GM19351 (cell line): Measurements from ENCODE around the gene KLHL30.

Experiments used
- ATAC-seq: cut with Tn5 transposase; IDR thresholded peaks from one replicate; pipeline ENCODE4 v1.9.1; 2021; ENCODE audit warnings: mild to moderate bottlenecking, moderate library complexity; ENCODE audit not compliant: unreplicated experiment

Gene KLHL30

DNA sequence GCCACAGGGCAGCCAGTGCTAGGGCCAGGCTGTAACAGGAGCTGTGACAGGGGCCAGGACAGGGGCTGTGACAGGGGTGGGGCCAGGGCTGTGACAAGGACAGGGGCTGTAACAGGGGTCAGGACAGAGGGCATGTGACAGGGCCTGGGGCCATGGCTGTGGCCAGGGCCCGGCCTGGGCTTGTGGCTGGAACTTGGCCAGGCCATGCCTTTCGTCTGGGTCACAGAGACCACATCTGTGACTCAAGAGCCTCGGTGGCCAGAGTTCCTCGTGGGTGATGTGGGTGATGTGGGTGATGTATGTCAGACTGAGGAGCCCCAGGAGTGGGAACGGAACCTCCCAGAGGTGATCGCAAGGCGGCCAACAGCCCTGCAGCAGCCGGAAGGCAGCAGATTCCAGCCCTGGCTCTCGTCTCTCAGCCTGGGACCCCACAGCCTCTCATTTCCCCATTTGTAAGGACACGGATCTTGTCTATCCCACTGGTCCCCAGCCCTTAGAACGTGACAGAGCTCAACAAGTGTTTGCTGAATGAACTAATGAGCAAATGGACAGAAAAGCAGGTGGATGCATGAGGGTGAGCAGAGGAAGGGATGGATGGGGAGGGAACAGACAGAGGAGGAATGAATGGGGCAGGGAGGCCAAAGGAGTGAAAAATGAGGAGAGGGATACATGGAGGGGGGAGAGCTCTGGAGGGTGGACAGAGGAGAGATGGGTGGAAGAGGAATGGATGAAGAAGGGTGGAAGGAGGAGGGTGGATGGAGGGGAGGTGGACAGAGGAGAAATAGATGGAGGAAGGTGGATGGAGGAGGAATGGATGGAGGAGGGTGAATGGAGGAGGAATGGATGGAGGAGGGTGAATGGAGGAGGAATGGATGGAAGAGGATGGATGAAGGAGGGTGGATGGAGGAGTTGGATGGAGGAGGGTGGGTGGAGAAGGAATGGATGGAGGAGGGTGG is 21.0 kb upstream of the KLHL30 start:
- ATAC-seq, result no peak

- no peak for ATAC-seq
Observed at GRCh38 chr2:238119756-238120462, 18.6 kb upstream of the KLHL30 start.

GRCh38 chr2:238120463-238121298 is 17.8 kb upstream of the KLHL30 start:
- no peak for ATAC-seq

DNA sequence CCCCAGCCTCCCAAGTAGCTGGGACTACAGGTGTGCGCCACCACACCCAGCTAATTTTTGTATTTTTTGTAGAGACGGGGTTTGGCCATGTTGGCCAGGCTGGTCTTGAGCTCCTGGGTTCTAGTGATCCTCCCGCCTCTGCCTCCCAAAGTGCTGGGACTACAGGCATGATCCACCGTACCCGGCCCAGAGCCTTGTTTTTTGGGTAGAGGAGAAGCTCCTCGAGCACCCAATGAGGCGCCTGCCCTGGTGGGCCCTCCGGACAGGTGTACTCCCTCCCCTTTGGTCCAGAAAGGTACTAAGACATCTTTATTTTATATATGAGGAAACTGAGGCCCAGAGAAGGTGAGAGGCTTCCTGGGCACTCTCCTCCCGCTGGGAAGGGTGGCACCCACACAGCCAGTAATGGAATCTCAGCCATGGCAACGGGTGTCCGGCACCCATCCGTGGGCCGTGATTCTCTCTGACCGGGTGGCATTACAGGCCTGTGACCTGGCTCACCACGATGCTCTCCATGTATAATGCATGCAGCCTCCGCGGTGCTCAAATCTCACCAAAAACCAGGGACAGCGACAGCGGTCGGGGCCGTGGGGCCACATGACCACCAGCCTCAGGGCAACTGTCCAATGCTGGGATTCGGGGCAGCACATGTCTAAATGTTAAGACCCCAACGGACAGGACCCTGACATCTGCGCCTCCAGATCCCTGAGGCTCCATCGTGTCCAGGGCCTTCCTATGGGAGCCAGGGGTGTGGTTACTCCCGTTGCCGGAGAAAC is 16.8 kb upstream of the KLHL30 start:
- ATAC-seq, result no peak

- ATAC-seq, result no peak
Observed at GRCh38 chr2:238122287-238123217, 15.9 kb upstream of the KLHL30 start.

DNA sequence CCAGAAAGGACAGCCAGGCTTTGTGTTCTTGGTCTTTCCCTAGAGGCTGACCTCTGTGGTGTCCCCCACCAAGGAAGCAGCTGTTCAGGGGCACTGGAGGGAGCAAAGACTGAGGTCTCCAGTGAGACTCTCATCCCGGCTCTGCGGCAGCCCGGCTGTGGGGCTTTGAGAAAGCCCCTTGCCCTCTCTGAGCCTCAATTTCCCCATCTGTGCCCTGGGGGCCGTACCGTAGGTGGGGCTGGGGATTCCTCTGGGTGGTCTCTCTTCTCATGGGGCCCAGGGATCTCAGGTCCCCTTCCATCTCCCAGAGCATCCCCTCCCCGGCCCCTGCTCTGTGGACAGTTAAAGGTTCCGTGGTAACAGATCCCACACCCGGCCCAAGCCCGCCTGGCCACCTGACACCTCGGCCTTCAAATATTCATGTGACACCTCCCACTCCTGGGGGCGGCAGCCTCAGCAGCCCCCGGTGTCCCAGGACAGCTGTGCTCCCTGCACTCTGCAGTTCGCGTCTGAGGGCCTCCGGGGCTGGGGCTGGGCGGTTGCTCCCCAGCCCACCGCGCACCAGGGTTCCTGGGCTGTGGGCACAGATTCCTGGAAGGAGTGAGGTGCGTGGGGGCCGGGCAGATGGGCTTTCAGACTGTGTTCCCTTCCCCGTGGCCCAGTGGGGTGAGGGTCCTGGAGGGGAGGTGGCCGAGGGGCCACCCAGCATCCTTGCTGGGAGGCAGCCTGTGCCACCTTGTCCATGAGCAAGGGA is 15.1 kb upstream of the KLHL30 start:
- ATAC-seq, result no peak

- ATAC-seq, result no peak
Observed at GRCh38 chr2:238123991-238124470, 14.4 kb upstream of the KLHL30 start.

- no peak for ATAC-seq
Observed at GRCh38 chr2:238124488-238125126, 13.9 kb upstream of the KLHL30 start.

DNA sequence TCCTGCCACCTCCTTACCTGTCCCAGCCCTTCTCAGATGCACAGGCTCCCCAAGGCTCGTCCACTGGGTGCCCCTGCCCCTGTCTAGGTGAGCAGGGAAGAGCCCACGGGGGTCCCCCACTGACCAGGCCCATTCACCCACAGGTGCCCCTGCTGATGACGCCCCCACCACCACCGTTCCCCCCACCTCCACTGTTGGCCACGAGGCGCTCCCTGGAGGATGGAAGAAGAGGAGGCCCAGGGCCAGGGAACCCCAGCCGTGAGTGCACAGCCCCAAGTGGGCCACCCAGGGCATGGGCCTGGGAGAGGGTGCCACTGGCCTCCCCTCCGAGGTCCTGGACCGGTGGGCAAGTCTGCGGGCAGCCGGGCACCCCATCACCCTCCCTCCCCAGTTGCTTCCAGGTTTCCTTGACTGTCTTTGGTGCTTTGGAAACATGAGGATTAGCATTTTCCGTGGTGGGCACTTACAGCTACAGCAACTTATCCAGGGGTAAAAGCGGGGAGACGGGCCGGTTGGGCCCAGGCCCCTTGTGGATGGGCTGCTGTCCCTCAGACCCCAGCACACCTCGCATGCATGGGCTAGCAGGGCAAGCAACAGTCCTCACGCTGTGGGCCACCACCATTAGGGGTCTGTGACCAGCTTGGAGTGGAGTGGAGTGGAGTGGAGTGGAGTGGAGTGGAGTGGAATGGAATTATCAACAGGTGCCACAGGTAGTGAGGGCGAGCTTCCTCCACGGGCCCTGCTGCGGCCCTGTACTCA is 13.2 kb upstream of the KLHL30 start:
- ATAC-seq, result no peak

DNA sequence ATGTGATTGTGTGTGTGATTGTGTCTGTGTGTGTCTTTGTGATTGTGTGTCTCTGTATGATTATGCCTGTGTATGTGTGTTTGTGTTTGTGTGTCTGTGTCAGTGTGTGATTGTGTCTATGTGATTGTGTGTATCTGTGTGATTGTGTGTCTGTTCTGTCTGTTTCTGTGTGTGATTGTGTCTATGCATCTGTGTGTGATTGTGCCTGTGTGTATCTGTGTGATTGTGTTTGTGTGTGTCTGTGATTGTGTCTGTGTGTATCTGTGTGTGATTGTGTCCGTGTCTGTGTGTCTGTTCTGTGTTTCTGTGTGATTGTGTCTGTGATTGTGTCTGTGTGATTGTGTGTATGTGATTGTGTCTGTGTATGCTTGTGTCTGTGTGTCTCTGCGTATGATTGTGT is 12.1 kb upstream of the KLHL30 start:
- ATAC-seq, result no peak

- no peak for ATAC-seq
Observed at GRCh38 chr2:238126775-238127164, 11.7 kb upstream of the KLHL30 start.

DNA sequence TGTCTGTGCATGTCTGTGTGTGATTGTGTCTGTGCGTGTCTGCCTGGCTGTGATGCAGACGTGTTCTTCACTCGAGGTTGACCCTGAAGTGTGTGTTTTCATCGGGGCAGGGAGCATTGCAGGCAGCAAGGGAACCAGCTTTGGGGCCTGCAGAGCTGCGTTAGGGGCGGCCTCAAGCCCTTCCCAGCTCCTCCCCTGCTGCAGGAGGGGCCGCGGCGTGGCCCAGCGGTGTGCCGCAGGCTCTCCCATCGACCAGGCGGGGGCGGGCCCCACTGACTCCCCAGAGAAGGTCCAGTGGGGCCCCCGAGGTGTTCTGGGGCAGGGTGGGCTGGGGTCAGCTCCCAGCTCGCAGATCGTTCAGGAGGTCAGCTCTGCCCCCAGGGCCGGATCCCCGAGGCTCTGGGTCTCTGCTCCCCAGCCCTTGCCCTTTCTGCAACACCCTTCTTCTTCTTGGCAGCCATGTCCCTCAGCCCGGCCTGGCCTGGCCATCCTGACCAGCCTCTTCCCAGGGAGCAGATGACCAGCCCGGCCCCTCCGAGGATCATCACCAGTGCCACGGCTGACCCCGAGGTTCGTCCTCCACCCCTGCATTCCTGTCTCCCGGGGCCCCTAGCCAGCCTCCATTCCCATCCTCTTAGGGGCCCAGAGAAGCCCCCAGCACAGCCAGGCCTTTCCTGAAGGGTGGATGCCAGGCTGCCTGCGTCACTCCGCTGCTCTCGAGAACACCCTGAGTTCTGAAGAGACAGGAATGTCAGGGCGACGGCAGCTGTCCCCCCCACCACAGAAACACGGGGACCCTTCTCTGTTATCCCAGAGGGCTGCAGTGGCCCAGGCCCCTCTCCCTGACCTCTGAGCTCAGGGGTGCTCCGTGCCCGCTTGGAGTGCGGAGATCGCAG is 11.1 kb upstream of the KLHL30 start:
- ATAC-seq, result peak; percentile 81

DNA sequence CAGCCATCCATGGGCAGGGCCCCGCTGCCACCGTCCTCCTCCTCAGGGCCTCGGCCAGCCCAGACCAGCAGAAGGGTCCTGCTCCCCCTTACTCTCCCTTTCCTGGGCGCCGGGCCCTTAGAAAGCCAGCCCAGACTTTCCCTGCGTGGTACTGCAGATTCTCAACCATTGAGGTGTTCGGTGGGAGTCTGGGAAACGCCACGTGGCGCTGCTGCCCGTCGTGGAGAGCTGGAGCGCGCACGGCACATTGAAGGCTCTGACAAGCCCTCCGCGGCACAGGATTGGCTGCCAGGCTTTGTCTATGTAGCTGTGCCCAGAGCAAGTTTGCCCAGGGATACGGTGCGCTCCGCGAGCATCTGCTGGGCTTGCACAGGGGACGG is 10.4 kb upstream of the KLHL30 start:
- no peak for ATAC-seq

GRCh38 chr2:238128534-238129001 is 9.9 kb upstream of the KLHL30 start:
- no peak for ATAC-seq

DNA sequence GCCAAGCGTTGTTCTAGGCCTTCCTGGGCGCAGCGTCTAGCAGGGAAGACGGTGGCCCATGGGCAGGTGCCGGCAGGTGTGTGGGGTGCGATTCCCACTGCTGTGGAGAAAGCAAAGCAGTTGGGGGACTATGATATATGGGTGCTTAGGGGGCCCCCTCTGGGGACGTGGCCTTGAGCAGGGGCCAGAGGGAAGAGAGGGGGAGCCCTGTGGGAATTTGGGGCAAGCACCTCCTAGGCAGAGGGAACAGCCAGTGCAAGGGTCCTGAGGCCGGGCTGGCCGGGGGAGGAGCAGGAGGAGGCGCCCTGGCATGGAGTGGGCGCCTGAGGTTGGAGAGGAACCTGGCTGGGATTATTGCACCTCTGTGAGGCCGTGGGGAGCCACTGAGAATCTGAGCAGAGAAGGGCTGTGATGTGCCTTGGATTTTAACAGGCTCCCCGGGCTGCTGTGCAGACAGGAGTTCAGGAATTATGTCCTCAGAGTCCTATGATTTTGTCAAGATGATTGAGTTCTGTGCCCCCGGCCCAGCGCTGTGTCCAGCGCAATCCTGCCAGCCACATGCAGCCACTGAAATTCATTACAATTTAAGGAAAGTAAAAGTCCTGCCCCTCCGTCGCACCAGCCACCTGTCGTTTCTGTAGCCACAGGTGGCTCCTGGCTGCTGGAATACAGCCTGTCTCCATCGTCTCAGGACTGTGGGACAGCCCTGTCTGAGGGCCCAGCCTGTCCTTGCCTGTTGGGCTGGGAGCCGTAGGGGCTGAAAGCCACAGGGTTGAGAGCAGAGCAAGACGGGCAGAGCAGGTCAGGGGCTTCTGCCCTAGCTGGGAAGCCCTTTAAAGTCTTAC is 9.1 kb upstream of the KLHL30 start:
- no peak for ATAC-seq
